Liver (tissue), 3 donors: ENCODE data around the gene MECP2.

Experiments
- EGR1 ChIP-seq, 2 donors: IDR thresholded peaks; 2 replicates each; pipeline ENCODE4 v1.6.1; 2016 to 2018; ENCODE audit warnings: antibody characterized with exemption in 2 of 2, low read depth in 2 of 2
- RAD21 ChIP-seq, 2 donors: IDR thresholded peaks; 2 replicates each; pipeline ENCODE4 v1.6.1; 2016; ENCODE audit warnings: antibody characterized with exemption in 2 of 2, mild to moderate bottlenecking in 2 of 2
- YY1 ChIP-seq: IDR thresholded peaks from 2 replicates; pipeline ENCODE4 v1.6.1; 2016; ENCODE audit warnings: antibody characterized with exemption, mild to moderate bottlenecking
- TF ChIP-seq, protein P1 (sequence below): fragments of 150-350 bp; IDR thresholded peaks from 2 replicates; pipeline ENCODE4 v1.5.1; 2017; ENCODE audit warnings: improper control_type of control experiment, low read depth, low read length; ENCODE audit not compliant: missing input control
- TF ChIP-seq, protein P2 (sequence below): IDR thresholded peaks from 2 replicates; pipeline ENCODE4 v1.6.1; 2016; ENCODE audit warnings: antibody characterized with exemption
- TF ChIP-seq, protein P3 (sequence below): IDR thresholded peaks from 2 replicates; pipeline ENCODE4 v1.6.1; 2016; ENCODE audit warnings: antibody characterized with exemption, mild to moderate bottlenecking
- donor health status: healthy.
- donor health status: healthy.

DNA sequence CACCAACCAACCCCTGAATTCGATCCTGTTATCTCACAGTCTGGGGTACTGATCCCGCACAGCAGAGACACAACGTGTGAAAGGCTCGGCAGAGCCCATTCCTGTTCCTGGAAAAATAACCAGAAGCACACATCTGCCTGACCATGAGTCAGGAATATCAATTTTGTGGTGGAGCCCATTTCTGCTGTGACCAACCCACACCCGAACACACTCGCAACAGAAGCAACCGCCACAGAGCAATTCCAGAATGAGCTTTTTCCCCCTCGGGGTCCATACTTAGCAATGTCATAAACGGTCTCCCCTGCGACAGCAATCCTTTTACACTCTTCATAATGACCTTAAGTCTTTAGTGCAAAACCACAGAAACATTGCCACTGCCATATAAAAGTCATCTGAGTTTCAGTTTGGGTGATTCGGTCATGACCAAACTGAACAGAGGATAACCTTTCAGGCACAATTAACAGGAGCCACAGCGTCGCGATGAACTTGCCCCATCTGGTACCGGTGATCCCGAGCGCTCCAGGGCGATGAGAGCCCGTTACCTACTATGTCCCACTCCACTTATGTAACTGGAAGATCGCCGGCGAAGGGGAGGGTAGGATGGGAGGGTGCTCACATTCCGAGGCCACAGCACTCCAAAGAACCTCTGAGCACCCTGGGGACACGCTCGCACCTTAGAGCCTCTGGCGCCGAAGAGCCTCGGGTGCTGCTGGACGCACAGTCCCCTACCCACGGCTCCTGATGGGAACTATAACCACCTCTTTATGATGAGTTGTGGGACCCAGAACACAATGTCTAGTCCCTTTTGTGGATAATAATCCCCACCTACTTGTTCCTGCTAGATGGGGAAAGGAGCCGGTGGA lies 1.1 kb downstream of the MECP2 start:
- TF ChIP-seq, protein P1, sequence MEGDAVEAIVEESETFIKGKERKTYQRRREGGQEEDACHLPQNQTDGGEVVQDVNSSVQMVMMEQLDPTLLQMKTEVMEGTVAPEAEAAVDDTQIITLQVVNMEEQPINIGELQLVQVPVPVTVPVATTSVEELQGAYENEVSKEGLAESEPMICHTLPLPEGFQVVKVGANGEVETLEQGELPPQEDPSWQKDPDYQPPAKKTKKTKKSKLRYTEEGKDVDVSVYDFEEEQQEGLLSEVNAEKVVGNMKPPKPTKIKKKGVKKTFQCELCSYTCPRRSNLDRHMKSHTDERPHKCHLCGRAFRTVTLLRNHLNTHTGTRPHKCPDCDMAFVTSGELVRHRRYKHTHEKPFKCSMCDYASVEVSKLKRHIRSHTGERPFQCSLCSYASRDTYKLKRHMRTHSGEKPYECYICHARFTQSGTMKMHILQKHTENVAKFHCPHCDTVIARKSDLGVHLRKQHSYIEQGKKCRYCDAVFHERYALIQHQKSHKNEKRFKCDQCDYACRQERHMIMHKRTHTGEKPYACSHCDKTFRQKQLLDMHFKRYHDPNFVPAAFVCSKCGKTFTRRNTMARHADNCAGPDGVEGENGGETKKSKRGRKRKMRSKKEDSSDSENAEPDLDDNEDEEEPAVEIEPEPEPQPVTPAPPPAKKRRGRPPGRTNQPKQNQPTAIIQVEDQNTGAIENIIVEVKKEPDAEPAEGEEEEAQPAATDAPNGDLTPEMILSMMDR = no peak
- no peak for TF ChIP-seq EGR1 (IDR thresholded peaks at IDR 0.05; ENCODE audit: low read depth in 2 of 2)
- TF ChIP-seq YY1 = no peak
- TF ChIP-seq RAD21 (IDR thresholded peaks at IDR 0.05) = no peak
- TF ChIP-seq, protein P2, sequence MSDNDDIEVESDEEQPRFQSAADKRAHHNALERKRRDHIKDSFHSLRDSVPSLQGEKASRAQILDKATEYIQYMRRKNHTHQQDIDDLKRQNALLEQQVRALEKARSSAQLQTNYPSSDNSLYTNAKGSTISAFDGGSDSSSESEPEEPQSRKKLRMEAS = no peak
- TF ChIP-seq, protein P3, sequence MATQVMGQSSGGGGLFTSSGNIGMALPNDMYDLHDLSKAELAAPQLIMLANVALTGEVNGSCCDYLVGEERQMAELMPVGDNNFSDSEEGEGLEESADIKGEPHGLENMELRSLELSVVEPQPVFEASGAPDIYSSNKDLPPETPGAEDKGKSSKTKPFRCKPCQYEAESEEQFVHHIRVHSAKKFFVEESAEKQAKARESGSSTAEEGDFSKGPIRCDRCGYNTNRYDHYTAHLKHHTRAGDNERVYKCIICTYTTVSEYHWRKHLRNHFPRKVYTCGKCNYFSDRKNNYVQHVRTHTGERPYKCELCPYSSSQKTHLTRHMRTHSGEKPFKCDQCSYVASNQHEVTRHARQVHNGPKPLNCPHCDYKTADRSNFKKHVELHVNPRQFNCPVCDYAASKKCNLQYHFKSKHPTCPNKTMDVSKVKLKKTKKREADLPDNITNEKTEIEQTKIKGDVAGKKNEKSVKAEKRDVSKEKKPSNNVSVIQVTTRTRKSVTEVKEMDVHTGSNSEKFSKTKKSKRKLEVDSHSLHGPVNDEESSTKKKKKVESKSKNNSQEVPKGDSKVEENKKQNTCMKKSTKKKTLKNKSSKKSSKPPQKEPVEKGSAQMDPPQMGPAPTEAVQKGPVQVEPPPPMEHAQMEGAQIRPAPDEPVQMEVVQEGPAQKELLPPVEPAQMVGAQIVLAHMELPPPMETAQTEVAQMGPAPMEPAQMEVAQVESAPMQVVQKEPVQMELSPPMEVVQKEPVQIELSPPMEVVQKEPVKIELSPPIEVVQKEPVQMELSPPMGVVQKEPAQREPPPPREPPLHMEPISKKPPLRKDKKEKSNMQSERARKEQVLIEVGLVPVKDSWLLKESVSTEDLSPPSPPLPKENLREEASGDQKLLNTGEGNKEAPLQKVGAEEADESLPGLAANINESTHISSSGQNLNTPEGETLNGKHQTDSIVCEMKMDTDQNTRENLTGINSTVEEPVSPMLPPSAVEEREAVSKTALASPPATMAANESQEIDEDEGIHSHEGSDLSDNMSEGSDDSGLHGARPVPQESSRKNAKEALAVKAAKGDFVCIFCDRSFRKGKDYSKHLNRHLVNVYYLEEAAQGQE = no peak
